Activated CD4-positive, alpha-beta T cell treated with anti-CD3 and anti-CD28 coated beads for 1 hour (primary cell): ENCODE measurements around the gene C12orf54.
"Not testable (repeated sequence)": the region's sequence is repeated elsewhere in the genome, so short reads cannot be mapped to it uniquely, and the experiment has no call there.

Experiments used
- DNase-seq: peaks from one replicate; pipeline ENCODE4 v3.0.0-alpha.2; 2020

The C12orf54 gene

GRCh38 chr12:48482198-48482597 lies at the start of gene C12orf54:
C12orf54 (plus strand) TSS chr12:48482498; CDS start chr12:48483297, 799 bp downstream.
- DNase-seq: no peak

GRCh38 chr12:48434016-48434415 lies 48.3 kb upstream of the C12orf54 start:
- not testable (repeated sequence) for DNase-seq

- DNase-seq: no peak
Measured at GRCh38 chr12:48441069-48441468, 41.2 kb upstream of the C12orf54 start.

- no peak for DNase-seq
Measured at GRCh38 chr12:48442179-48442847, 40.0 kb upstream of the C12orf54 start.

- no peak for DNase-seq
Measured at GRCh38 chr12:48445538-48445937, 36.8 kb upstream of the C12orf54 start.

GRCh38 chr12:48446161-48446776 lies 36.0 kb upstream of the C12orf54 start:
- no peak for DNase-seq

- DNase-seq: no peak
Measured at GRCh38 chr12:48447755-48448154, 34.5 kb upstream of the C12orf54 start.

- no peak for DNase-seq
Measured at GRCh38 chr12:48451372-48451771, 30.9 kb upstream of the C12orf54 start.

- not testable (repeated sequence) for DNase-seq
Measured at GRCh38 chr12:48452961-48453360, 29.3 kb upstream of the C12orf54 start.

GRCh38 chr12:48454667-48455066 lies 27.6 kb upstream of the C12orf54 start:
- no peak for DNase-seq

- no peak for DNase-seq
Measured at GRCh38 chr12:48455116-48455515, 27.2 kb upstream of the C12orf54 start.

- DNase-seq: no peak
Measured at GRCh38 chr12:48459259-48459658, 23.0 kb upstream of the C12orf54 start.

GRCh38 chr12:48469027-48469426 lies 13.3 kb upstream of the C12orf54 start:
- not testable (repeated sequence) for DNase-seq

- DNase-seq: no peak
Measured at GRCh38 chr12:48472259-48472658, 10.0 kb upstream of the C12orf54 start, which contains the start of gene ANP32D. ANP32D (plus strand) TSS chr12:48472559; CDS start chr12:48472665, 106 bp downstream.

- no peak for DNase-seq
Measured at GRCh38 chr12:48473061-48473460, 9.2 kb upstream of the C12orf54 start.

- DNase-seq: not testable (repeated sequence)
Measured at GRCh38 chr12:48474497-48474896, 7.8 kb upstream of the C12orf54 start.

GRCh38 chr12:48482930-48483329 lies 632 bp downstream of the C12orf54 start:
- DNase-seq: no peak

GRCh38 chr12:48486261-48486660 lies 4.0 kb downstream of the C12orf54 start:
- no peak for DNase-seq

GRCh38 chr12:48486679-48487078 lies 4.4 kb downstream of the C12orf54 start:
- DNase-seq: no peak

GRCh38 chr12:48489012-48489411 lies 6.7 kb downstream of the C12orf54 start:
- DNase-seq: no peak

GRCh38 chr12:48489456-48489855 lies 7.2 kb downstream of the C12orf54 start:
- not testable (repeated sequence) for DNase-seq

- DNase-seq: not testable (repeated sequence)
Measured at GRCh38 chr12:48500281-48500680, 18.0 kb downstream of the C12orf54 start.

- not testable (repeated sequence) for DNase-seq
Measured at GRCh38 chr12:48506836-48507235, 24.5 kb downstream of the C12orf54 start.

- no peak for DNase-seq
Measured at GRCh38 chr12:48508987-48509386, 26.7 kb downstream of the C12orf54 start.

GRCh38 chr12:48510111-48510510 lies 27.8 kb downstream of the C12orf54 start:
- DNase-seq: no peak
